ENCODE data around the gene REG4. TPM values are rescaled to one million over a fixed set of nuclear protein-coding genes. Genes with fewer than 3 reads are reported as not detected.
"Not testable (repeated sequence)": the region's sequence is repeated elsewhere in the genome, so short reads cannot be mapped to it uniquely, and the experiment has no call there.

Gene REG4
- total RNA-seq: under 1 TPM; 0.62 to 0.67 TPM

- POLR2A ChIA-PET: no interaction called here
- Mint-ChIP-seq H3K27me3 (peaks cover 48% of the 10 kb centered on the region), H3K9me3 (no peaks in the 10 kb centered on the region), H3K4me3 (no peak within 1 kb of the TSS), H3K27ac (no peak within 1 kb of the TSS), H3K36me3 (ENCODE audit: low read depth) (no peaks in the 10 kb centered on the region), H3K4me1 (peaks cover 4% of the 10 kb centered on the region)
- CTCF ChIA-PET: interaction anchor here (1.8 kb wide), 1 partner anchor 13 kb away, joined by 4 read pairs; no protein-coding TSS in a partner anchor
- DNase-seq: no peak
These were observed at the start of gene REG4 for GRCh38 chr1:119811387-119811786. Gene REG4 (minus strand): TSS chr1:119811460. CDS start chr1:119808769, 2,691 bp downstream.

DNA sequence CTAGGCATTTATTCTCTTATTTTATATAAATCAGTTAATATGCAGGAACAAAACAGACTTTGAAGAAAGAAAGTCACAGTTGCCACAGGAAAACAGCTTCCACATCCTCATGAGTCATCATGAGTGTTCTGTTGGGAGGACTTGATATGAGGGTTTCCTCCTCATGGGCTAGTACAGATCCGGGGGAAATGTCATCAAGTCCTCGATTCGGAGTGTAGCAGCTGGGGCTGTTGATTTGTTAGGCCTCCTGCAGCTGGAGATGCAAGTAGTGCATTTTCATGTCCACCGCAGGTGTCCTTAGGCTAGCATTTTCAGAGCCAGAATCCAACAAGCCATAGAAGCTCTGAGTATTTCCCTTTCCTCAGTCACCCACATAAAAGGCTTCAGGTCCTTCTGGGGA lies 48.4 kb upstream of the REG4 start:
- ChIA-PET CTCF (interaction anchor here (1.2 to 2.2 kb wide), 4 partner anchors 10 to 25 kb away, joined by 3 to 16 read pairs (median 4); no protein-coding TSS in a partner anchor), POLR2A (no interaction called here)
- Mint-ChIP-seq H3K4me1 (peaks cover 22% of the 10 kb centered on the region), H3K9me3 (no peaks in the 10 kb centered on the region), H3K27ac (peak overlapping the region; percentile 73), H3K4me3 (no peak overlapping the region), H3K36me3 (ENCODE audit: low read depth) (no peaks in the 10 kb centered on the region), H3K27me3 (peaks cover 29% of the 10 kb centered on the region)
- peak; percentile 28 for DNase-seq

DNA sequence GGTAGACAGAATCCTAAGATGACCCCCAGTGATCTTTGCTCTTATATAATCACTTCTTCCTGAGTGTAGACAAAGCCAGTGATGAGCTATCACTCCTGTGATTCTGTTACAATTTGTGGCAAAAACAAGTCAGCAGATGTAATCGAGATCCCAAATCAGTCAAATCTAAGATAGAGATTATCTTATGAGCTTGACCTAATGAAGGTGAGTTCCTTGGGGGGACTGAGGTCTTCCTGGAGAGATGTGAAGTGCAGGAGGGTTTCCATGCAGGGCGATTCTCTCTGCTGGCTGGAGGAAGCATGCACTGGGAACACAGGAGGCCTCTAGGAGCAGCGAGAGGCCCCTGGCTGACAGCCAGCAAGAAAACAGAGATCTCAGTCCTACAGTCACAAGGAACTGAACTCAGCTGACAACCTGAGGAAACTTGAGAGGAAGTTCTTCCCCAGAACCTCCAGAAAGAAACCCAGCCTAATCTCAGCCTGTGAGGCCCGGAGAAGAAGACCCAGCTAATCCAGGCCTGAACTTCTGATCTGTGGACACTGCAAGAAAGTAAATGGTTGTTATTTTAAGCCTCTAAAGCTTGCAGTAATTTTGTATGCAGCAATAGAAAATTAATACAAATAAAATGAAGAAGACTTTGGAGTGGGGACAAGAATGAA lies 47.4 kb upstream of the REG4 start:
- CTCF ChIA-PET: interaction anchor here (0.8 to 1.5 kb wide), 4 partner anchors 12 to 20 kb away, joined by 3 to 4 read pairs (median 3); no protein-coding TSS in a partner anchor
- peaks cover 22% of the 10 kb centered on the region for H3K4me1 Mint-ChIP-seq
- H3K4me3 Mint-ChIP-seq; H3K9me3 Mint-ChIP-seq; POLR2A ChIA-PET; H3K27ac Mint-ChIP-seq; H3K36me3 Mint-ChIP-seq (ENCODE audit: low read depth); DNase-seq: not testable (repeated sequence)
- peaks cover 22% of the 10 kb centered on the region for H3K27me3 Mint-ChIP-seq

- CTCF ChIA-PET: interaction anchor here (1.0 to 1.5 kb wide), 2 partner anchors 12 to 14 kb away, joined by 3 read pairs; no protein-coding TSS in a partner anchor
- no peaks in the 10 kb centered on the region for H3K9me3 Mint-ChIP-seq
- H3K4me3 Mint-ChIP-seq: no peak overlapping the region
- H3K36me3 Mint-ChIP-seq (ENCODE audit: low read depth): no peaks in the 10 kb centered on the region
- POLR2A ChIA-PET: no interaction called here
- H3K27me3 Mint-ChIP-seq: peaks cover 17% of the 10 kb centered on the region
- no peak for DNase-seq
- H3K4me1 Mint-ChIP-seq: peaks cover 22% of the 10 kb centered on the region
- no peak overlapping the region for H3K27ac Mint-ChIP-seq
These were observed 46.9 kb upstream of the REG4 start for GRCh38 chr1:119858126-119858525.

GRCh38 chr1:119853155-119853554 lies 41.9 kb upstream of the REG4 start:
- no peak for DNase-seq
- H3K4me3 Mint-ChIP-seq: no peak overlapping the region
- CTCF ChIA-PET: no interaction called here
- H3K36me3 Mint-ChIP-seq (ENCODE audit: low read depth): no peaks in the 10 kb centered on the region
- H3K9me3 Mint-ChIP-seq: no peaks in the 10 kb centered on the region
- H3K4me1 Mint-ChIP-seq: no peaks in the 10 kb centered on the region
- POLR2A ChIA-PET: no interaction called here
- no peak overlapping the region for H3K27ac Mint-ChIP-seq
- H3K27me3 Mint-ChIP-seq: peaks cover 8% of the 10 kb centered on the region

GRCh38 chr1:119844206-119844605 lies 32.9 kb upstream of the REG4 start:
- peaks cover 31% of the 10 kb centered on the region for H3K27me3 Mint-ChIP-seq
- DNase-seq; H3K9me3 Mint-ChIP-seq; H3K36me3 Mint-ChIP-seq (ENCODE audit: low read depth); H3K4me1 Mint-ChIP-seq; POLR2A ChIA-PET; H3K4me3 Mint-ChIP-seq; H3K27ac Mint-ChIP-seq: not testable (repeated sequence)
- CTCF ChIA-PET: interaction anchor here (1.1 kb wide), 1 partner anchor 14 kb away, joined by 3 read pairs; no protein-coding TSS in a partner anchor

DNA sequence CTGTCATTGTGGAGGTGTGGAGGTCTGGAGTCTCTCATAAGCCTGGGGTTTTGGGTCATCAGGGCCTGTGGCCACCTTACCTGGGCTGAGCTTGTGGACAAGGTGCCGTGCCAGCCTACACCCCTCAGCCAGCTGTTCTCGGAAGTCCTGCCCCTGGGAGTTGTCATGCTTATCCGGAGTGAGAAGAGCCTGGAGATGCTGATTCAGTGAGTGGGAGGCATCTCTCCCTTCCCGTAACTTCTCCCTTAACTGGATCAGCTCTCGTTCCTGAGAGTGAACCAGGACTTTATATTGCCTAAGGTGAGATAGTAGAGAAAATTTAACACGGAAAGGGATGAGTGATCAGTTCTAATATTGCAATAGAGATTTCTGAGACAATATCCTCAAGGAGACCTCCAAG lies 30.0 kb upstream of the REG4 start:
- DNase-seq: no peak
- Mint-ChIP-seq H3K36me3 (ENCODE audit: low read depth) (no peaks in the 10 kb centered on the region), H3K4me1 (no peaks in the 10 kb centered on the region), H3K27me3 (peaks cover 38% of the 10 kb centered on the region), H3K27ac (no peak overlapping the region), H3K9me3 (no peaks in the 10 kb centered on the region), H3K4me3 (no peak overlapping the region)
- POLR2A ChIA-PET: no interaction called here
- CTCF ChIA-PET: interaction anchor here (0.7 kb wide), 1 partner anchor 55 kb away, joined by 3 read pairs; the partner anchor contains the start of gene ADAM30

DNA sequence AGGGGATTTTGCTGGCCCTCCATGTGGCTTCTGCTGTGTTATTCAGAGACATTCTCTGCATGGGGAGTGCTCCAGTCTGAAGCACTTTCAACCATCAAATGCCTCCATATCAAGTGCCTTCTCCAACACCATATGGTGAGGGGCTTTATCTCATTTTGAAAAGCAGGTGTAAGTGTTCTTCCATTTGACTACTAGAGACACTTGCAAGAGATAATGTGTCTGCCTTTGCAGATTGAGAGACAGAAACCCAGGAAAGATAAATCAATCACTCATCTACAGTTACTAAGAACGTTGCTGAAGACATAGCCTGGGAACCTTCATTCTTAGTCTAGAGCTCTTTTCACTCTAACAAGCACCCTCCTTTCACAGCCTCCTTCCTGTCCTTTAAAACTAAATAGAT lies 29.5 kb upstream of the REG4 start:
- Mint-ChIP-seq H3K9me3 (no peaks in the 10 kb centered on the region), H3K4me1 (no peaks in the 10 kb centered on the region), H3K27ac (no peak overlapping the region), H3K27me3 (peaks cover 37% of the 10 kb centered on the region), H3K36me3 (ENCODE audit: low read depth) (no peaks in the 10 kb centered on the region), H3K4me3 (no peak overlapping the region)
- ChIA-PET CTCF (interaction anchor here (0.7 kb wide), 1 partner anchor 56 kb away, joined by 3 read pairs; the partner anchor contains the start of gene ADAM30), POLR2A (no interaction called here)
- DNase-seq: no peak

GRCh38 chr1:119838236-119838635 lies 27.0 kb upstream of the REG4 start:
- CTCF ChIA-PET: no interaction called here
- H3K27ac Mint-ChIP-seq: no peak overlapping the region

DNA sequence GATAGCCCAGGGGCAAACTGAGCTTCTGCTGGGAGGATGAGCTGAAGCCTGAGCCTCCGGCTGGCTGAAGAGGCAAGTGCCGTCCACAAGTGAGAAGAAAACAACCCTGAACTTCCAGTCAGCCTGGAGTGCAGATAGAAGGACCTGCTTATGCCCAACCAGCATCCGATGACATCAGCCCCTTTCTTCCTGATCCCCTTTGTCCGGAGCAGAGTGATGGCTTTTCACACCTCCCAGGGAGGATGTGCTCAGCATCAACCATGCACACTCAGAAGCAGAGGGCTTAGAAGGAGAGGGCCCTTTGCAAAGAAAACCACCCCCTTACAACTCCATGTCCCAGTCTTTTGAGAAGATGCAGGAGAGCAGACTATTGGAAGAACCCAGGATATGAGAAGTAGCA lies 23.7 kb upstream of the REG4 start:
- no peak for DNase-seq
- Mint-ChIP-seq H3K9me3 (no peaks in the 10 kb centered on the region), H3K4me1 (no peaks in the 10 kb centered on the region), H3K36me3 (ENCODE audit: low read depth) (no peaks in the 10 kb centered on the region), H3K27ac (no peak overlapping the region), H3K27me3 (peaks cover 41% of the 10 kb centered on the region), H3K4me3 (no peak overlapping the region)
- CTCF ChIA-PET: no interaction called here
- POLR2A ChIA-PET: no interaction called here

More at GRCh38 chr1:119838236-119838635, 27.0 kb upstream of the REG4 start:
- no peak for DNase-seq
- POLR2A ChIA-PET: no interaction called here
- no peak overlapping the region for H3K4me3 Mint-ChIP-seq
- H3K36me3 Mint-ChIP-seq (ENCODE audit: low read depth): no peaks in the 10 kb centered on the region
- no peaks in the 10 kb centered on the region for H3K9me3 Mint-ChIP-seq
- peaks cover 42% of the 10 kb centered on the region for H3K27me3 Mint-ChIP-seq
- no peaks in the 10 kb centered on the region for H3K4me1 Mint-ChIP-seq

- no peak overlapping the region for H3K27ac Mint-ChIP-seq
- no peak for DNase-seq
- H3K36me3 Mint-ChIP-seq (ENCODE audit: low read depth): no peaks in the 10 kb centered on the region
- CTCF ChIA-PET: no interaction called here
- no peak overlapping the region for H3K4me3 Mint-ChIP-seq
- H3K27me3 Mint-ChIP-seq: peaks cover 36% of the 10 kb centered on the region
- H3K4me1 Mint-ChIP-seq: no peaks in the 10 kb centered on the region
- H3K9me3 Mint-ChIP-seq: no peaks in the 10 kb centered on the region
- POLR2A ChIA-PET: no interaction called here
These were observed 19.8 kb upstream of the REG4 start for GRCh38 chr1:119831027-119831426.

DNA sequence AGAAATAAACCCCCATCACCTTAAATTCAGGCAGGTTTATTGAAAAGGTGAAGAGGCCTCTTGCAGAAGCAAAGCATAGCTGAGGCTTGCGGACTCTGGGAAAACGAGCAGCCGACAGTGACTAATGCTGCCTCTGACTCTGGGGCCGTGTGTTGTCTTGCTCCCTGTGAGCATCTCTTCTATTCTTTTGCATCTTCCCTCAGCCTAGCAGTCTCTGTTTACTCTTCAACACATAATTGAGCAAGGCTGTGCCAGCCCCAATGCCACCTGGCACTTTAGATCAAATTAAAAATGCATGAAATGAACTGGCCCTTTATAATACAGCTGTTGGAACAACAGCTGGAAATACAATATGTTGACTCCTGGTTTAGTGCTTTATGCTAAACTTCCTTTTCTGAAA lies 18.4 kb upstream of the REG4 start:
- no peak for DNase-seq
- POLR2A ChIA-PET: no interaction called here
- CTCF ChIA-PET: no interaction called here
- H3K27ac Mint-ChIP-seq: no peak overlapping the region
- no peak overlapping the region for H3K4me3 Mint-ChIP-seq
- peaks cover 32% of the 10 kb centered on the region for H3K27me3 Mint-ChIP-seq
- H3K4me1 Mint-ChIP-seq: no peaks in the 10 kb centered on the region
- H3K36me3 Mint-ChIP-seq (ENCODE audit: low read depth): no peaks in the 10 kb centered on the region
- no peaks in the 10 kb centered on the region for H3K9me3 Mint-ChIP-seq

DNA sequence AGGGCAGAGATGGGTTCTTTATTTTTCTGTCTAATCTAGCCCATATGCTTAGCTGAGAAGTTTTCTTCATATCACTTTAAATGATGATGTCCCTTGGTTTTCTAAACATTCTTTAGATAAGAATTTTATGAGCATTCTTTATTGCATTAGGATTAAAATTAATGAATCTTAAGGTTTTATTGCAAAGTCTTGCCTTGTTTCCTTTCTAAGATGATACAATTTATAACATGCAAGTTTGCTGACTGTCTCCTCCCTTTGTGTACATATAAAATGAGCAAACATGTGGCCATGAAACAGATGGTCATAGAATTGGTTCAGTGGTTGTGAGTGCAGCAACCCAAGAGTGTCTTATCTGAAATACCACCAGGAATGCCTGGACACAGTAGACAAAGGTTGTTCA lies 17.7 kb upstream of the REG4 start:
- H3K27me3 Mint-ChIP-seq: peaks cover 31% of the 10 kb centered on the region
- CTCF ChIA-PET; H3K4me1 Mint-ChIP-seq; H3K4me3 Mint-ChIP-seq; DNase-seq; H3K9me3 Mint-ChIP-seq; POLR2A ChIA-PET; H3K36me3 Mint-ChIP-seq (ENCODE audit: low read depth); H3K27ac Mint-ChIP-seq: not testable (repeated sequence)

GRCh38 chr1:119828266-119828665 lies 17.0 kb upstream of the REG4 start:
- ChIA-PET CTCF (no interaction called here), POLR2A (no interaction called here)
- H3K4me1 Mint-ChIP-seq: no peaks in the 10 kb centered on the region
- no peak overlapping the region for H3K4me3 Mint-ChIP-seq
- H3K9me3 Mint-ChIP-seq: no peaks in the 10 kb centered on the region
- peaks cover 32% of the 10 kb centered on the region for H3K27me3 Mint-ChIP-seq
- no peak overlapping the region for H3K27ac Mint-ChIP-seq
- H3K36me3 Mint-ChIP-seq (ENCODE audit: low read depth): no peaks in the 10 kb centered on the region
- DNase-seq: no peak
